Type B pancreatic cell (in vitro differentiated cells): ENCODE data around the gene DLEC1. TPM values are rescaled to one million over a fixed set of nuclear protein-coding genes. Genes with fewer than 3 reads are reported as not detected.

Source experiments
- DNase-seq: peaks from one replicate; pipeline ENCODE4 v3.0.0; 2021; ENCODE audit warnings: mixed read lengths; ENCODE audit not compliant: unreplicated experiment; ENCODE audit errors: extremely low spot score
- H3K27ac Mint-ChIP-seq: 2 replicates; pipeline ENCODE4 v1.8.0; 2021; ENCODE audit warnings: mild to moderate bottlenecking, mixed read lengths
- H3K27me3 Mint-ChIP-seq: 2 replicates; pipeline ENCODE4 v1.8.0; 2021; ENCODE audit warnings: mixed read lengths
- H3K36me3 Mint-ChIP-seq: 2 replicates; pipeline ENCODE4 v1.8.0; 2021; ENCODE audit warnings: mixed read lengths
- H3K4me1 Mint-ChIP-seq: one replicate; pipeline ENCODE4 v1.8.0; 2021; ENCODE audit warnings: mixed read lengths; ENCODE audit not compliant: unreplicated experiment
- H3K4me3 Mint-ChIP-seq: 2 replicates; pipeline ENCODE4 v1.8.0; 2021; ENCODE audit warnings: mild to moderate bottlenecking, mixed read lengths
- H3K9me3 Mint-ChIP-seq: 2 replicates; pipeline ENCODE4 v1.8.0; 2021; ENCODE audit warnings: mixed read lengths
- total RNA-seq: library from RNA; stranded (reverse); gene quantifications from 2 replicates; pipeline ENCODE4 v1.2.1, GENCODE V29; 2021; ENCODE audit warnings: low replicate concordance
- TF ChIP-seq, protein P1 (sequence below): fragments of 200-600 bp; sonication (generic); conservative IDR thresholded peaks from 2 replicates; pipeline ENCODE4 v1.5.0; 2021; ENCODE audit warnings: antibody characterized with exemption, mild to moderate bottlenecking

Gene DLEC1
- total RNA-seq, 1 donor from 2014 or later = 3.2 TPM

DNA sequence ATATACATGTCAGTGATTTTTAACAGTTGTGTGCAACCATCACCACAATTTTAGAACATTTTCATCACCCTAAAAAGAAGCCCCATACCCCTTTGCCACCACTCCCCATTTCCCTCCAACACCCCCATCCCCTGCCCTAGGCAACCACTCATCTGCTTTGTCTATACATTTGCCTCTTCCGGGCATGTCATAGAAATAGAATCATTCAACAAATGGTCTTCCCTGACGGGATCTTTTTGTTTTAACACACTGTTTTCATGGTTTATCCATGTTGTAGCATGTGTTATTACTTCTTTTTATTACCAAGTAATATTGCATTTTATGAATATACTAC is 44.4 kb upstream of the DLEC1 start:
- H3K4me3 Mint-ChIP-seq = peak overlapping the region; percentile 89
- peaks cover 45% of the 10 kb centered on the region for H3K4me1 Mint-ChIP-seq
- no peaks in the 10 kb centered on the region for H3K9me3 Mint-ChIP-seq
- H3K36me3 Mint-ChIP-seq = peaks cover 9% of the 10 kb centered on the region
- DNase-seq = no peak
- peak overlapping the region; percentile 98 for H3K27ac Mint-ChIP-seq
- H3K27me3 Mint-ChIP-seq = no peaks in the 10 kb centered on the region
- TF ChIP-seq, protein P1, sequence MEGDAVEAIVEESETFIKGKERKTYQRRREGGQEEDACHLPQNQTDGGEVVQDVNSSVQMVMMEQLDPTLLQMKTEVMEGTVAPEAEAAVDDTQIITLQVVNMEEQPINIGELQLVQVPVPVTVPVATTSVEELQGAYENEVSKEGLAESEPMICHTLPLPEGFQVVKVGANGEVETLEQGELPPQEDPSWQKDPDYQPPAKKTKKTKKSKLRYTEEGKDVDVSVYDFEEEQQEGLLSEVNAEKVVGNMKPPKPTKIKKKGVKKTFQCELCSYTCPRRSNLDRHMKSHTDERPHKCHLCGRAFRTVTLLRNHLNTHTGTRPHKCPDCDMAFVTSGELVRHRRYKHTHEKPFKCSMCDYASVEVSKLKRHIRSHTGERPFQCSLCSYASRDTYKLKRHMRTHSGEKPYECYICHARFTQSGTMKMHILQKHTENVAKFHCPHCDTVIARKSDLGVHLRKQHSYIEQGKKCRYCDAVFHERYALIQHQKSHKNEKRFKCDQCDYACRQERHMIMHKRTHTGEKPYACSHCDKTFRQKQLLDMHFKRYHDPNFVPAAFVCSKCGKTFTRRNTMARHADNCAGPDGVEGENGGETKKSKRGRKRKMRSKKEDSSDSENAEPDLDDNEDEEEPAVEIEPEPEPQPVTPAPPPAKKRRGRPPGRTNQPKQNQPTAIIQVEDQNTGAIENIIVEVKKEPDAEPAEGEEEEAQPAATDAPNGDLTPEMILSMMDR = no peak

DNA sequence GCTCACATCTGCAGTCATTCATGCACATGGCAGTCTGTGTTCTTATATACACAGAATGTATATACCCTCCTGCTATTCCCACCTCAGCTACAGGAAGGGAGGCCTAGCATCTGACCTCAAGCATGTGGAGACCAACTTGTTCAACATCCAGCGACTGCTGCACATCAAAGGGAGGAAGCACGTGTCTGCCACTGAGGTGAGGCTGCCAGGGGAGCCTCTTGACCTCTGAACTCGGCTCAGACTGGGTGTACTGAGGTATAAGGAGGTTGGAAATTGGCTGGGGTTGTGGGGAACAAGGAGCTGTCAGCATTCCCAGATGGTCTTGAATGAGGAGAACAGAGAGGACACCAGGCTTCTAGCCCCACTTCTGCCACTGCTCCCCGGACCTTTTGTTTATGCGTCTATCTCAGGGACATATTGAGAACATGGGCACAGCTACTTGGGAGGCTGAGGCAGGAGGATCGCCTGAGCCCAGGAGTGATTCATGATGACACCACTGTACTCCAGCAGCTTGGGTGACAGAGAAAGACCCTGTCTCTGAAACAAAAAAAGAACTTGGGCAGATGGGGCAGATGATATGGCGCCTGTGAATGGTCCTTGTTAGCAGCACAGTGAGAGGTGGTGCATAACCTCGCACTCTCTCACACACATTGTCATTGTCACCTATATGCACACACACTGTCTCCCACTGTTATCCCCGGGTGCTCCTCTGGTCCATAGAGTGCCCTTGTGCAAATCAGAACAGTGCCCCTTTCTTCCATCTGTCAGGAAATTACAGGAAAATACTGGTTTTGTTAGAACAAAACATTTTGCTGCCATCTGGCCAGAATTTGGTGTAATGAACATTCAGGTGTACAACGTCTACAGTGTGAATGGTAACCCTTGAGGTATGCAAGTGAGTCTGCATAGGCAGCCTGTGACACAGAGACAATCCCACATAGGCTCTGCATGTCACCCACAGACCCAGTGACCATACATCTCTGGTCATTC is 43.1 kb upstream of the DLEC1 start:
- Mint-ChIP-seq H3K9me3 (no peaks in the 10 kb centered on the region), H3K4me1 (peaks cover 47% of the 10 kb centered on the region), H3K4me3 (peak overlapping the region; percentile 29)

DNA sequence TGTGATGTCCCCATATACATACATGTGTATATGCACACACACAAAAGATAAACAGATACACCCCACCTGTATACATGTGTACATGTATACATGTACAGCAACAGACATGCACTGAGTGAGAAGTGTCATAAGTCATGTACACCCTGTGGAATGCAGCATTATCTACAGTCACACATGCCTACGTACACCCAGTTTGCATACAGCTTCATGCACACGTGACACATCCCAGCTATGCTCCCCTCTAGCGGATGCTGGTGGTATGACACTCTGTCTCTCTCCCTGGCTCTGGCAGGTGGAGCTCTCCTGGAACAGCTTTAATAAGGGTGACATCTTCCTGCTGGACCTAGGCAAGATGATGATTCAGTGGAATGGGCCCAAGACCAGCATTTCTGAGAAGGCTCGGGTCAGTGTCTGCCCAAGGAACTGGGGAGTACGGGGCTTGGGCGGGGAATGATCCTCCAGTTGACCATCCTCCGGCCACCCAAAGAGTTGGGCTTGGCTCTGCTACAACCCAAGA is 42.2 kb upstream of the DLEC1 start:
- Mint-ChIP-seq H3K4me1 (peaks cover 47% of the 10 kb centered on the region), H3K27me3 (no peaks in the 10 kb centered on the region), H3K27ac (peak overlapping the region; percentile 89), H3K9me3 (no peaks in the 10 kb centered on the region), H3K36me3 (peaks cover 10% of the 10 kb centered on the region), H3K4me3 (peak overlapping the region; percentile 68)
- TF ChIP-seq, protein P1 = peak; percentile 87
- no peak for DNase-seq

More for the DNA sequence above, 43.1 kb upstream of the DLEC1 start:
- Mint-ChIP-seq H3K36me3 (peaks cover 10% of the 10 kb centered on the region), H3K27me3 (no peaks in the 10 kb centered on the region), H3K27ac (peak overlapping the region; percentile 89)
- no peak for DNase-seq
- TF ChIP-seq, protein P1 = no peak

DNA sequence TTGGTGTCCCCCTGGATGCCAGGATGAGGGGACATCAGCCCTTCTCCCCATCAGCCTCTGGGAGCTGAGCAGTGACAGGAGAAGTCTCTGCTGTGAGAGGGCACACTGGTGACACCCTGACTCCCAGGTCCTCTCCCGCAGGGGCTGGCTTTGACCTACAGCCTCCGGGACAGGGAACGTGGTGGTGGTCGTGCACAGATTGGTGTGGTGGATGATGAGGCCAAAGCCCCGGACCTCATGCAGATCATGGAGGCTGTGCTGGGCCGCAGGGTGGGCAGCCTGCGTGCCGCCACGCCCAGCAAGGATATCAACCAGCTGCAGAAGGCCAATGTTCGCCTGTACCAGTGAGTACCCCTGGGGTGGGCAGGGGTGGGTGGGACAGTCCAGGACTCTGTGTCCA is 41.7 kb upstream of the DLEC1 start:
- Mint-ChIP-seq H3K27me3 (no peaks in the 10 kb centered on the region), H3K9me3 (no peaks in the 10 kb centered on the region), H3K36me3 (peaks cover 10% of the 10 kb centered on the region), H3K4me1 (peaks cover 42% of the 10 kb centered on the region), H3K4me3 (no peak overlapping the region), H3K27ac (no peak overlapping the region)
- TF ChIP-seq, protein P1 = no peak
- no peak for DNase-seq

DNA sequence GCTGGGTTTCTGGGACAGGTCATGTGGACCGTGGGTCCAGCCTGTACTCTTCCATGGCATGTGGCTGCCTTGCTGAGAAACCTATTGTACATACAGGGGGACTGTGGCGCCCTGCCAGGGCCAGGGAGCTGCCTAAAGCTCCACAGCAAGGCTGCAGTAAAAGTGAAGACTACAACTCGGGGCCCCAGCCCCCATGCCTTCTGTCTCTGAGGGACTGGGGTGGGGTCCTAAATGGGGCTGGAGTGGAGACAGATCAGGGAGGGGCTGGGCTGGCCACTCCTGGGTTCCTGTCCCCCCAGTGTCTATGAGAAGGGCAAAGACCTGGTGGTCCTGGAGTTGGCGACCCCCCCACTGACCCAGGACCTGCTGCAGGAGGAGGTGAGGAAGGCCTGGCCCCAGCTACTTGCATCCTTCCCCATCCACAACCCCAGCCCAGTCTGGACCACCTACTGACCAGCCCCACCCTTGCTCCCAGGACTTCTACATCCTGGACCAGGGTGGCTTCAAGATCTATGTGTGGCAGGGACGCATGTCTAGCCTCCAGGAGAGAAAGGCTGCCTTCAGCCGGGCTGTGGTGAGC is 41.1 kb upstream of the DLEC1 start:
- Mint-ChIP-seq H3K4me3 (peak overlapping the region; percentile 79), H3K27ac (peak overlapping the region; percentile 73), H3K36me3 (peaks cover 10% of the 10 kb centered on the region), H3K27me3 (no peaks in the 10 kb centered on the region), H3K9me3 (no peaks in the 10 kb centered on the region), H3K4me1 (peaks cover 37% of the 10 kb centered on the region)
- TF ChIP-seq, protein P1 = no peak
- no peak for DNase-seq
